Skeletal muscle tissue (tissue), 4 donors: Measurements from ENCODE around the gene ESRRA. TPM values are rescaled to one million over a fixed set of nuclear protein-coding genes. Genes with fewer than 3 reads are reported as not detected.

ENCODE experiments used
- H3K27ac ChIP-seq: one replicate; pipeline ENCODE4 v1.7.0; 2013; ENCODE audit warnings: mild to moderate bottlenecking, low read depth, low read length, inconsistent platforms
- H3K27me3 ChIP-seq, 3 donors: one replicate each; pipeline ENCODE4 v1.7.0; 2013; ENCODE audit warnings: low read length in 3 of 3; ENCODE audit not compliant: control insufficient read depth in 3 of 3, insufficient read depth in 3 of 3
- H3K36me3 ChIP-seq, 3 donors: one replicate each; pipeline ENCODE4 v1.7.0; 2013; ENCODE audit warnings: low read length in 3 of 3; ENCODE audit not compliant: control insufficient read depth in 3 of 3, insufficient read depth in 3 of 3
- H3K4me1 ChIP-seq, 3 donors: one replicate each; pipeline ENCODE4 v1.7.0; 2013; ENCODE audit warnings: low read length in 3 of 3, mild to moderate bottlenecking in 3 of 3; ENCODE audit not compliant: control insufficient read depth in 3 of 3, insufficient read depth in 3 of 3
- H3K4me3 ChIP-seq, 3 donors: one replicate each; pipeline ENCODE4 v1.7.0; 2013; ENCODE audit warnings: low read length in 3 of 3
- H3K9ac ChIP-seq, 3 donors: one replicate each; pipeline ENCODE4 v1.7.0; 2013; ENCODE audit warnings: low read length in 3 of 3, mild to moderate bottlenecking in 3 of 3, moderate library complexity in 2 of 3, low read depth in 1 of 3
- H3K9me3 ChIP-seq, 3 donors: one replicate each; pipeline ENCODE4 v1.7.0; 2013; ENCODE audit warnings: low read length in 3 of 3; ENCODE audit not compliant: control insufficient read depth in 3 of 3
- total RNA-seq: library from RNA; depleted of rRNA; stranded (reverse); fragments of >200 nt; gene quantifications from one replicate; pipeline ENCODE4 v1.2.3, GENCODE V29; 2014
- donor health status: Osteomylitis.

Gene ESRRA
- total RNA-seq, 1 donor from 2014 or later, result 35.0 TPM

GRCh38 chr11:64292460-64293254 is 12.7 kb upstream of the ESRRA start:
- Histone ChIP-seq H3K9me3 (no peaks in the 10 kb centered on the region), H3K27me3 (peaks cover 61 to 68% (median 66%) of the 10 kb centered on the region in 3 donors), H3K9ac (peak overlapping the region in 1 of 3 donors; percentile 16), H3K36me3 (no peaks in the 10 kb centered on the region), H3K4me3 (peak overlapping the region in 2 of 3 donors; percentile 13 to 36), H3K4me1 (peaks cover 4 to 6% (median 6%) of the 10 kb centered on the region in 3 donors), H3K27ac (no peak overlapping the region)

GRCh38 chr11:64294774-64295173 is 10.6 kb upstream of the ESRRA start:
- Histone ChIP-seq H3K4me3 (no peak overlapping the region), H3K9me3 (no peaks in the 10 kb centered on the region), H3K4me1 (peaks cover 12 to 14% (median 14%) of the 10 kb centered on the region in 3 donors), H3K9ac (no peak overlapping the region), H3K27me3 (peaks cover 82 to 87% (median 86%) of the 10 kb centered on the region in 3 donors), H3K27ac (no peak overlapping the region), H3K36me3 (no peaks in the 10 kb centered on the region)

GRCh38 chr11:64295760-64296159 is 9.6 kb upstream of the ESRRA start:
- Histone ChIP-seq H3K9ac (no peak overlapping the region), H3K27ac (no peak overlapping the region), H3K36me3 (no peaks in the 10 kb centered on the region), H3K27me3 (peaks cover 86 to 91% (median 90%) of the 10 kb centered on the region in 3 donors), H3K4me3 (no peak overlapping the region), H3K4me1 (peaks cover 21 to 24% (median 24%) of the 10 kb centered on the region in 3 donors), H3K9me3 (no peaks in the 10 kb centered on the region)

GRCh38 chr11:64296236-64296635 is 9.1 kb upstream of the ESRRA start:
- H3K36me3 ChIP-seq, result no peaks in the 10 kb centered on the region
- no peaks in the 10 kb centered on the region for H3K9me3 ChIP-seq
- H3K27me3 ChIP-seq, result peaks cover 83 to 88% (median 88%) of the 10 kb centered on the region in 3 donors
- H3K27ac ChIP-seq, result no peak overlapping the region
- no peak overlapping the region for H3K9ac ChIP-seq
- peaks cover 24 to 26% (median 26%) of the 10 kb centered on the region in 3 donors for H3K4me1 ChIP-seq
- no peak overlapping the region for H3K4me3 ChIP-seq

- H3K27me3 ChIP-seq, result peaks cover 75 to 88% (median 87%) of the 10 kb centered on the region in 3 donors
- H3K4me1 ChIP-seq, result peaks cover 20 to 26% (median 24%) of the 10 kb centered on the region in 3 donors
- no peaks in the 10 kb centered on the region for H3K9me3 ChIP-seq
- H3K36me3 ChIP-seq, result no peaks in the 10 kb centered on the region
- H3K4me3 ChIP-seq, result no peak overlapping the region
- no peak overlapping the region for H3K27ac ChIP-seq
- no peak overlapping the region for H3K9ac ChIP-seq
Measured at GRCh38 chr11:64296830-64297698, 8.3 kb upstream of the ESRRA start.

- Histone ChIP-seq H3K27me3 (peaks cover 67 to 81% (median 80%) of the 10 kb centered on the region in 3 donors), H3K36me3 (no peaks in the 10 kb centered on the region), H3K27ac (no peak overlapping the region), H3K4me3 (no peak overlapping the region), H3K4me1 (peaks cover 19 to 20% (median 19%) of the 10 kb centered on the region in 3 donors), H3K9me3 (no peaks in the 10 kb centered on the region), H3K9ac (peak overlapping the region in 1 of 3 donors; percentile 25)
Measured at GRCh38 chr11:64297699-64298358, 7.5 kb upstream of the ESRRA start.

- H3K36me3 ChIP-seq, result no peaks in the 10 kb centered on the region
- H3K27me3 ChIP-seq, result peaks cover 57 to 80% (median 72%) of the 10 kb centered on the region in 3 donors
- H3K9me3 ChIP-seq, result no peaks in the 10 kb centered on the region
- H3K4me3 ChIP-seq, result peak overlapping the region; percentile 23 to 64 (median 61)
- H3K4me1 ChIP-seq, result peaks cover 23 to 25% (median 25%) of the 10 kb centered on the region in 3 donors
- no peak overlapping the region for H3K27ac ChIP-seq
- peak overlapping the region in 2 of 3 donors; percentile 23 to 66 for H3K9ac ChIP-seq
Measured at GRCh38 chr11:64298966-64299846, 6.1 kb upstream of the ESRRA start.

- no peaks in the 10 kb centered on the region for H3K9me3 ChIP-seq
- H3K36me3 ChIP-seq, result no peaks in the 10 kb centered on the region
- peak within 1 kb of the TSS in 2 of 3 donors; percentile 23 to 66 for H3K9ac ChIP-seq
- no peak within 1 kb of the TSS for H3K27ac ChIP-seq
- peaks cover 26 to 31% (median 29%) of the 10 kb centered on the region in 3 donors for H3K4me1 ChIP-seq
- peaks cover 56 to 74% (median 64%) of the 10 kb centered on the region in 3 donors for H3K27me3 ChIP-seq
- H3K4me3 ChIP-seq, result peak within 1 kb of the TSS; percentile 23 to 64 (median 61)
Measured at GRCh38 chr11:64299847-64300648, 5.3 kb upstream of the ESRRA start, which contains the start of gene CATSPERZ. TSS of gene CATSPERZ (plus strand) at chr11:64300358. CDS start at chr11:64300411, 53 bp downstream.
